HCT116 (cell line): Measurements from ENCODE around the gene HLA-DPB1. TPM values are rescaled to one million over a fixed set of nuclear protein-coding genes. Genes with fewer than 3 reads are reported as not detected.

Experiments
- ATAC-seq: fragments of 200-7000 bp; cut with Tn5 transposase; 2 replicates; pipeline ENCODE4 v1.9.1; 2020; ENCODE audit warnings: mild to moderate bottlenecking, moderate library complexity
- BruUV-seq: library from RNA; stranded (reverse); fragments of 400-500 nt; replicated peaks from 2 replicates; lab custom pipeline; 2021; lab: Mats Ljungman, UMichigan
- CTCF ChIA-PET: fragments of 300-600 bp; sonication (Branson Sonifier 250); formaldehyde crosslinking; loops from one replicate; lab custom pipeline; 2021; ENCODE audit warnings: antibody characterized with exemption; lab: Charles Lee
- POLR2A ChIA-PET: fragments of 300-600, 350-600 bp; sonication (Branson Sonifier 250); formaldehyde crosslinking; loops from one replicate; lab custom pipeline; 2021; ENCODE audit warnings: antibody characterized with exemption; lab: Charles Lee
- RAD21 ChIA-PET, 2 experiments: fragments of 300-600 bp; sonication (Branson Sonifier 250); formaldehyde crosslinking; loops; one replicate each; lab custom pipeline; 2023; ENCODE audit warnings: low total read pairs in 2 of 2; ENCODE audit not compliant: uncharacterized antibody in 2 of 2, unreplicated experiment in 2 of 2, low non-redundant PET in 1 of 2; lab: Charles Lee
- DNase-seq: peaks from one replicate; pipeline ENCODE4 v3.0.0-alpha.2; 2010; ENCODE audit warnings: low read depth, low spot score
- H2AFZ ChIP-seq: fragments of 200-600 bp; shearing (Covaris generic), sonication (generic); 2 replicates; pipeline ENCODE4 v1.6.1; 2017; ENCODE audit warnings: low read depth, mixed run types, mixed read lengths, antibody characterized with exemption, low read length; ENCODE audit not compliant: poor library complexity, severe bottlenecking
- H3K27ac ChIP-seq: 2 replicates; pipeline ENCODE4 v1.5.1; 2012; ENCODE audit warnings: low read depth, low read length
- H3K27me3 ChIP-seq: fragments of 200-600 bp; sonication (generic); 2 replicates; pipeline ENCODE4 v1.6.1; 2016; ENCODE audit warnings: mixed run types, low read length, mixed read lengths; ENCODE audit not compliant: insufficient read depth
- H3K36me3 ChIP-seq, 2 experiments: fragments of 200-500 bp in 1 of 2; fragments of 200-600 bp in 1 of 2; sonication (Bioruptor generic) in 1 of 2; sonication (generic) in 1 of 2; 2 replicates each; pipeline versions ENCODE4 v1.5.1 to v1.6.1; 2014 to 2016; ENCODE audit warnings: low read length in 2 of 2, inconsistent platforms in 1 of 2, mixed read lengths in 1 of 2, mixed run types in 1 of 2; ENCODE audit not compliant: insufficient read depth in 2 of 2, control insufficient read depth in 1 of 2
- H3K4me1 ChIP-seq, 2 experiments: fragments of 200-600 bp in 1 of 2; sonication (generic) in 1 of 2; 2 replicates each; pipeline versions ENCODE4 v1.5.1 to v1.6.1; 2012 to 2017; ENCODE audit warnings: low read length in 2 of 2, inconsistent platforms in 1 of 2, mild to moderate bottlenecking in 1 of 2, mixed read lengths in 1 of 2, mixed run types in 1 of 2, moderate library complexity in 1 of 2; ENCODE audit not compliant: insufficient read depth in 2 of 2, control insufficient read depth in 1 of 2
- H3K4me2 ChIP-seq: fragments of 200-600 bp; sonication (generic); 2 replicates; pipeline ENCODE4 v1.6.1; 2017; ENCODE audit warnings: mixed run types, low read length, mixed read lengths
- H3K4me3 ChIP-seq, 2 experiments: fragments of 200-600 bp in 1 of 2; sonication (generic) in 1 of 2; replicated peaks in 1 of 2; 2 replicates each; pipeline ENCODE4 v1.5.1; 2011 to 2016; ENCODE audit warnings: low read length in 2 of 2, control low read depth in 1 of 2, low read depth in 1 of 2, mild to moderate bottlenecking in 1 of 2, mixed read lengths in 1 of 2, mixed run types in 1 of 2
- H3K79me2 ChIP-seq: fragments of 200-600 bp; sonication (generic); 2 replicates; pipeline ENCODE4 v1.6.1; 2017; ENCODE audit warnings: mild to moderate bottlenecking, mixed run types, low read length, moderate library complexity, mixed read lengths; ENCODE audit not compliant: insufficient read depth
- H3K9ac ChIP-seq: fragments of 200-600 bp; sonication (generic); 2 replicates; pipeline ENCODE4 v1.6.1; 2016; ENCODE audit warnings: low read length, mixed read lengths
- H3K9me2 ChIP-seq: fragments of 200-600 bp; sonication (generic), shearing (Covaris generic); 2 replicates; pipeline ENCODE4 v1.6.1; 2017; ENCODE audit warnings: mixed run types, mild to moderate bottlenecking, moderate library complexity; ENCODE audit not compliant: insufficient read depth
- H3K9me3 ChIP-seq, 2 experiments: fragments of 200-500 bp in 1 of 2; fragments of 200-600 bp in 1 of 2; sonication (Bioruptor generic) in 1 of 2; sonication (generic) in 1 of 2; 2 replicates each; pipeline ENCODE4 v1.6.1; 2014 to 2017; ENCODE audit warnings: low read length in 2 of 2, mixed read lengths in 2 of 2, inconsistent platforms in 1 of 2, low read depth in 1 of 2, mild to moderate bottlenecking in 1 of 2, mixed run types in 1 of 2, moderate library complexity in 1 of 2; ENCODE audit not compliant: control insufficient read depth in 1 of 2, insufficient read depth in 1 of 2
- H4K20me1 ChIP-seq: fragments of 200-600 bp; sonication (generic), shearing (Covaris generic); 2 replicates; pipeline ENCODE4 v1.6.1; 2017; ENCODE audit warnings: mixed run types, mild to moderate bottlenecking, moderate library complexity; ENCODE audit not compliant: insufficient read depth
- CTCF ChIP-seq, 3 experiments: fragments of 200-600 bp in 1 of 3; sonication (generic) in 1 of 3; IDR thresholded peaks in 2 of 3; conservative IDR thresholded peaks in 1 of 3; 2 replicates each; pipeline ENCODE4 v1.5.1; 2012 to 2017; ENCODE audit warnings: low read depth in 2 of 3, low read length in 2 of 3, antibody characterized with exemption in 1 of 3, borderline replicate concordance in 1 of 3, control low read depth in 1 of 3, mild to moderate bottlenecking in 1 of 3, mixed read lengths in 1 of 3, mixed run types in 1 of 3, moderate library complexity in 1 of 3; ENCODE audit not compliant: insufficient read depth in 1 of 3
- EGR1 ChIP-seq: IDR thresholded peaks from 2 replicates; pipeline ENCODE4 v1.6.1; 2012; ENCODE audit warnings: low read depth
- ELF1 ChIP-seq: IDR thresholded peaks from 2 replicates; pipeline ENCODE4 v1.6.1; 2012; ENCODE audit warnings: low read depth, borderline replicate concordance
- EZH2 ChIP-seq: fragments of 200-600 bp; sonication (generic); IDR thresholded peaks from 2 replicates; pipeline ENCODE4 v1.6.1; 2017; ENCODE audit warnings: antibody characterized with exemption, mixed run types
- FOSL1 ChIP-seq: IDR thresholded peaks from 2 replicates; pipeline ENCODE4 v1.6.1; 2012; ENCODE audit warnings: low read depth
- POLR2AphosphoS5 ChIP-seq: IDR thresholded peaks from 2 replicates; pipeline ENCODE4 v1.6.1; 2011; ENCODE audit warnings: mild to moderate bottlenecking, low read depth, low read length, moderate library complexity
- SRF ChIP-seq: IDR thresholded peaks from 2 replicates; pipeline ENCODE4 v1.6.1; 2012; ENCODE audit warnings: low read depth
- TCF7L2 ChIP-seq: IDR thresholded peaks from 2 replicates; pipeline ENCODE4 v1.7.0; 2011; ENCODE audit warnings: borderline replicate concordance, inconsistent platforms; ENCODE audit not compliant: insufficient read depth, insufficient read length; ENCODE audit errors: extremely low read depth
- YY1 ChIP-seq: IDR thresholded peaks from 2 replicates; pipeline ENCODE4 v1.6.1; 2011; ENCODE audit warnings: low read length, low read depth, moderate library complexity, mild to moderate bottlenecking; ENCODE audit not compliant: insufficient replicate concordance; ENCODE audit errors: extremely low read depth
- ZBTB33 ChIP-seq: IDR thresholded peaks from 2 replicates; pipeline ENCODE4 v1.6.1; 2011; ENCODE audit warnings: mild to moderate bottlenecking, low read length, moderate library complexity; ENCODE audit not compliant: insufficient replicate concordance; ENCODE audit errors: extremely low read depth
- ZNF274 ChIP-seq: fragments of 200-500 bp; sonication (Bioruptor generic); IDR thresholded peaks from 2 replicates; pipeline ENCODE4 v1.6.1; 2014; ENCODE audit warnings: mild to moderate bottlenecking, low read depth, low read length, inconsistent platforms
- intact Hi-C: fragments of 100-400 bp; cut with micrococcal nuclease; formaldehyde crosslinking; loops from 2 replicates; pipeline ENCODE4 v1.10.0; 2022
- total RNA-seq: library from RNA; stranded (reverse); gene quantifications from one replicate; pipeline ENCODE4 v1.2.1, GENCODE V29; 2021; ENCODE audit not compliant: unreplicated experiment

HLA-DPB1 gene
- total RNA-seq, 1 experiment from 2014 or later = 1.5 TPM

- Histone ChIP-seq H3K9ac (no peak overlapping the region), H3K4me2 (no peak overlapping the region), H3K4me1 (peaks cover 0 to 6% of the 10 kb centered on the region in 2 experiments; a peak in 1 of 4 replicates), H2AFZ (no peak overlapping the region), H3K27me3 (no peaks in the 10 kb centered on the region), H3K79me2 (no peaks in the 10 kb centered on the region), H3K36me3 (no peaks in the 10 kb centered on the region), H3K9me3 (no peaks in the 10 kb centered on the region), H3K4me3 (no peak overlapping the region), H3K27ac (no peak overlapping the region), H3K9me2 (no peaks in the 10 kb centered on the region), H4K20me1 (no peaks in the 10 kb centered on the region)
- ChIA-PET RAD21 (no interaction called here), POLR2A (no interaction called here), CTCF (no interaction called here)
- no peak for TF ChIP-seq EGR1
- intact Hi-C loops = no loop called here
- DNase-seq = no peak
- BruUV-seq = no TSS peak
- ATAC-seq = no peak
Measured at GRCh38 chr6:33079580-33079979, 3.8 kb downstream of the HLA-DPB1 start.

- Histone ChIP-seq H3K27me3 (no peaks in the 10 kb centered on the region), H4K20me1 (no peaks in the 10 kb centered on the region), H3K4me1 (peaks cover 0 to 5% of the 10 kb centered on the region in 2 experiments; a peak in 1 of 4 replicates), H3K9ac (no peak overlapping the region), H2AFZ (no peak overlapping the region), H3K9me2 (no peaks in the 10 kb centered on the region), H3K79me2 (no peaks in the 10 kb centered on the region), H3K36me3 (no peaks in the 10 kb centered on the region), H3K4me2 (no peak overlapping the region), H3K27ac (no peak overlapping the region), H3K4me3 (no peak overlapping the region), H3K9me3 (no peaks in the 10 kb centered on the region)
- DNase-seq (no peak), ATAC-seq (no peak)
- CTCF ChIA-PET = no interaction called here
- intact Hi-C loops = no loop called here
- POLR2A ChIA-PET = no interaction called here
- RAD21 ChIA-PET = no interaction called here
- BruUV-seq = no TSS peak
- TF ChIP-seq TCF7L2 = no peak
- TF ChIP-seq POLR2AphosphoS5 = no peak
- no peak for TF ChIP-seq EGR1
- TF ChIP-seq CTCF (IDR thresholded peaks at IDR 0.05 in 2 of 3, conservative IDR thresholded peaks at IDR 0.05 in 1 of 3; ENCODE audit: borderline replicate concordance in 1 of 3, insufficient read depth in 1 of 3, low read depth in 2 of 3, low read length in 2 of 3) = no peak
- TF ChIP-seq SRF = no peak
- no peak for TF ChIP-seq EZH2
- no peak for TF ChIP-seq YY1
- no peak for TF ChIP-seq ZNF274
- no peak for TF ChIP-seq ELF1
- TF ChIP-seq FOSL1 = no peak
- no peak for TF ChIP-seq ZBTB33
Measured at GRCh38 chr6:33080127-33081089, 4.6 kb downstream of the HLA-DPB1 start.
